ENCODE measurements around the gene METTL25B.

- no peak for TF ChIP-seq CTCF (conservative IDR thresholded peaks at IDR 0.05)
- TF ChIP-seq EZH2 (IDR thresholded peaks at IDR 0.05; ENCODE audit: low read depth): no peak
Observed at GRCh38 chr1:156689953-156690674, 38.2 kb upstream of the METTL25B start.

Data from PC-9 (cell line).